Measurements from ENCODE around the gene CCDC152.

GRCh38 chr5:42843675-42844292, 87.2 kb downstream of the CCDC152 start:
- TF ChIP-seq CTCF (conservative IDR thresholded peaks at IDR 0.05) (no peak), ZFX (IDR thresholded peaks at IDR 0.05) (no peak)

Data from C4-2B (cell line).